Neutrophil (primary cell): Measurements from ENCODE around the gene ADGRL3.

ENCODE experiments used
- H3K27ac ChIP-seq: fragments of 200-600 bp; sonication (generic); 2 replicates; pipeline ENCODE4 v1.5.1; 2016; ENCODE audit warnings: mild to moderate bottlenecking, moderate library complexity
- H3K27me3 ChIP-seq: fragments of 200-600 bp; sonication (generic); 2 replicates; pipeline ENCODE4 v1.6.0; 2016; ENCODE audit warnings: mild to moderate bottlenecking
- H3K36me3 ChIP-seq: fragments of 200-600 bp; sonication (generic); 2 replicates; pipeline ENCODE4 v1.5.1; 2017
- H3K4me1 ChIP-seq, 2 experiments: fragments of 200-600 bp in 1 of 2; sonication (generic) in 1 of 2; 1 replicate in 1 of 2; 2 replicates in 1 of 2; pipeline versions ENCODE4 v1.5.1 to v1.6.1; 2013 to 2016; ENCODE audit warnings: low read depth in 1 of 2, low read length in 1 of 2, mild to moderate bottlenecking in 1 of 2, moderate library complexity in 1 of 2; ENCODE audit not compliant: control insufficient read depth in 1 of 2, insufficient read depth in 1 of 2
- H3K4me3 ChIP-seq, 2 experiments: fragments of 200-600 bp in 1 of 2; sonication (generic) in 1 of 2; 1 replicate in 1 of 2; 2 replicates in 1 of 2; pipeline ENCODE4 v1.5.1; 2013 to 2016; ENCODE audit warnings: low read depth in 1 of 2, low read length in 1 of 2, mild to moderate bottlenecking in 1 of 2, moderate library complexity in 1 of 2
- H3K9me3 ChIP-seq: fragments of 200-600 bp; sonication (generic); 2 replicates; pipeline ENCODE4 v1.5.1; 2016
- TF ChIP-seq, protein P1 (sequence below): fragments of 200-600 bp; sonication (generic); IDR thresholded peaks from 2 replicates; pipeline ENCODE4 v1.5.1; 2016; ENCODE audit warnings: antibody characterized with exemption

The ADGRL3 gene

DNA sequence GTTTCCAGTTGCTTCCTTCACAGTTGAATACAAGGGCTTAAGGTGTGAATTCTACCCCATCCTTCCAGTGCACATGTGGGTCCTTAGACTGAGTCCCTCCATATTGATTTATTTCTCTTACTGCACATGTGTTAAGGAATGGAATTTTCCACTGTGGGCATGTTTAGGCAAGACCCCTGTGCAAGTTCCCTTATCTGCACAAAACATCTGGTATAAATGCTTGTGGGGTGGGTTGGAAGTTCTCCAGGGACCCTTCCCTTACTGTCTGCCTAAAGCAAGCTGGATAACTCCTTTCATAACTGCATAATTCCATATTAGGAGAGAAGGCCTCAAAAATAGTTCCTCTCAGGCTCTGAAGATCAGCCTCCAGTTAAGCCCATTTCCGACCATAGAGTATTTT is 570.9 kb downstream of the ADGRL3 start:
- no peak overlapping the region for H3K27ac ChIP-seq
- no peaks in the 10 kb centered on the region for H3K36me3 ChIP-seq
- H3K4me3 ChIP-seq = no peak overlapping the region
- H3K9me3 ChIP-seq = no peaks in the 10 kb centered on the region
- no peaks in the 10 kb centered on the region for H3K27me3 ChIP-seq
- H3K4me1 ChIP-seq = no peaks in the 10 kb centered on the region
- TF ChIP-seq, protein P1, sequence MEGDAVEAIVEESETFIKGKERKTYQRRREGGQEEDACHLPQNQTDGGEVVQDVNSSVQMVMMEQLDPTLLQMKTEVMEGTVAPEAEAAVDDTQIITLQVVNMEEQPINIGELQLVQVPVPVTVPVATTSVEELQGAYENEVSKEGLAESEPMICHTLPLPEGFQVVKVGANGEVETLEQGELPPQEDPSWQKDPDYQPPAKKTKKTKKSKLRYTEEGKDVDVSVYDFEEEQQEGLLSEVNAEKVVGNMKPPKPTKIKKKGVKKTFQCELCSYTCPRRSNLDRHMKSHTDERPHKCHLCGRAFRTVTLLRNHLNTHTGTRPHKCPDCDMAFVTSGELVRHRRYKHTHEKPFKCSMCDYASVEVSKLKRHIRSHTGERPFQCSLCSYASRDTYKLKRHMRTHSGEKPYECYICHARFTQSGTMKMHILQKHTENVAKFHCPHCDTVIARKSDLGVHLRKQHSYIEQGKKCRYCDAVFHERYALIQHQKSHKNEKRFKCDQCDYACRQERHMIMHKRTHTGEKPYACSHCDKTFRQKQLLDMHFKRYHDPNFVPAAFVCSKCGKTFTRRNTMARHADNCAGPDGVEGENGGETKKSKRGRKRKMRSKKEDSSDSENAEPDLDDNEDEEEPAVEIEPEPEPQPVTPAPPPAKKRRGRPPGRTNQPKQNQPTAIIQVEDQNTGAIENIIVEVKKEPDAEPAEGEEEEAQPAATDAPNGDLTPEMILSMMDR = no peak

DNA sequence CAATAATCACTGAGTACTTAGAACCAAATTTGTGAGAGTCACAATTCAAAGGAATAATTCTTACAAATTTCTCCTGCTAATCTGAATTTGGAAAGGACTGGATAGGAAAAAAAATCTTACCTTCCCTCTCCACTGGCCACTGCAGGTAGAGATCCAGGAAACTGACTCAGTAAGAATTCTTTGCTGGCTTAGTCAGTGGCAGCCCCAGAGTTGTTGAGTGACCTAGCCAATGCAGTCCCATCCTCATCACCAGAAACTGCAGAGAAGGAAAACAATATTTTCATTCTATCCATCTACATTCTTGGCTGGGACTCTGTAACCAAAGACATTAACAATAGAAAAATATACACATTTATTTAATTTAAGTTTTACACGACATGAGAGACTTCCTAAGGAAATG is 572.0 kb downstream of the ADGRL3 start:
- Histone ChIP-seq H3K36me3 (no peaks in the 10 kb centered on the region), H3K27ac (no peak overlapping the region), H3K4me3 (no peak overlapping the region), H3K9me3 (no peaks in the 10 kb centered on the region), H3K27me3 (no peaks in the 10 kb centered on the region), H3K4me1 (no peaks in the 10 kb centered on the region)
- TF ChIP-seq, protein P1 = no peak

DNA sequence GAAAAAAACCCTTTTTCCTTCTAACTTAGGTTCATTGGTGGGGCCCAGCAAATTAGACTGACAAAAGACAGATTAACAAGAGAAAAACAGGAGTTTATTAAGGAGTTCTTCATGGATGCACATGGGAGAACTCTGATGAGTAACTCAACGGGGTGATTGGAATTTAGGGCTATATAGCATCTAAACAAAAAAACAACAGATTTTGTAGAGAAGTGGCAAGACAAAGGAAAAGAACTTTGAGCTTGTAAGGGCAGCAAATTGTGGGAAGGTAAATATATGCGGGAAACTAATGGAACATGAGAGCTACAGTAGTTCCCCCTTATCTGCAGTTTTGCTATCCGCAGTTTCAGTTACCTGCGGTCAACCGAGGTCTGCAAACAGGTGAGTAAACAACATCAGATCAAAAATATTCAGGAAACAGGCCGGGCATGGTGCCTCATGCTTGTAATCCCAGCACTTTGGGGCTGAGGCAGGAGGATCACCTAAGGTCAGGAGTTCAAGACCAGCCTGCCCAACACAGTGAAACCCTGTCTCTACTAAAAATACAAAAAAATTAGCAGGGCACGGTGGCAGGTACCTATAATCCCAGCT is 573.6 kb downstream of the ADGRL3 start:
- Histone ChIP-seq H3K4me3 (no peak overlapping the region), H3K27me3 (no peaks in the 10 kb centered on the region), H3K4me1 (no peaks in the 10 kb centered on the region), H3K36me3 (no peaks in the 10 kb centered on the region), H3K27ac (no peak overlapping the region), H3K9me3 (no peaks in the 10 kb centered on the region)
- TF ChIP-seq, protein P1 = no peak

DNA sequence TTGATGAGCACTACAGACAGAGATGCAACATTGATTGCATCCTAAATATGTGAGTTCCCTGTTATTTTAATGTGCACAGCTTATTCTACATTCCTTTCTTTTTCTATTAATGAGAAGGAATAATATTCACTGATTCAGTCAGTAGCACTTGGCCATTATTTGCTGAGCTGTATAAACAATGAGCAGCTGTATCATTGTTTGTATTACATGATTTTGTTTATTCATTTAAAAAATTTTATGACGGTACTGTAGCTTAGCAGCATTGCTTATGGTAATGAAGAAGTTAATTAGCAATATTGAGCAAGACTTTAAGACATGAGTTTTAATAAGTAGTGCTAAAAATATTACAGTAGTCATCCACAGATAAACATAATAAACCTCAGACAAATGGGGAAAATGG is 582.0 kb downstream of the ADGRL3 start:
- TF ChIP-seq, protein P1 = no peak
- H3K27ac ChIP-seq = no peak overlapping the region
- no peaks in the 10 kb centered on the region for H3K27me3 ChIP-seq
- no peak overlapping the region for H3K4me3 ChIP-seq
- no peaks in the 10 kb centered on the region for H3K36me3 ChIP-seq
- no peaks in the 10 kb centered on the region for H3K9me3 ChIP-seq
- H3K4me1 ChIP-seq = no peaks in the 10 kb centered on the region

DNA sequence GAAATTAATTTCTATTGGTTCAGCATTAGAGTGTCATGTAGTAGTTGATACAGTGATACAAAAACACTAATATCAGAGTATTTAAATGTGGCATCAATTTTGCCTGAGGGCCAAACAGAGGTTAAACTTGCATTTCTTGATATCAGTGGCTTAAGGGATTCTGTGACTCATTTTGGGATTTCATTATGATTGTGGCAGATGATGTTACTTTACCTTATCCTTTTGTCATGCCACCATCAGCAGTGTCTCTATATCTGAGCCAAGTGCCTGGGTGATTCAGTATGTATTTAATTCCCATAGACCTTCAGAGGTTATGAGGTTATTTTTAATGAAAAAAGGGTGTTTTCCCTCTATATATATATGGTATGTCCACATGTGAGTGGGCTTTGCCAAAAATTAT is 582.9 kb downstream of the ADGRL3 start:
- Histone ChIP-seq H3K36me3 (no peaks in the 10 kb centered on the region), H3K27ac (no peak overlapping the region), H3K4me1 (no peaks in the 10 kb centered on the region), H3K9me3 (no peaks in the 10 kb centered on the region), H3K27me3 (no peaks in the 10 kb centered on the region), H3K4me3 (no peak overlapping the region)
- TF ChIP-seq, protein P1 = no peak

DNA sequence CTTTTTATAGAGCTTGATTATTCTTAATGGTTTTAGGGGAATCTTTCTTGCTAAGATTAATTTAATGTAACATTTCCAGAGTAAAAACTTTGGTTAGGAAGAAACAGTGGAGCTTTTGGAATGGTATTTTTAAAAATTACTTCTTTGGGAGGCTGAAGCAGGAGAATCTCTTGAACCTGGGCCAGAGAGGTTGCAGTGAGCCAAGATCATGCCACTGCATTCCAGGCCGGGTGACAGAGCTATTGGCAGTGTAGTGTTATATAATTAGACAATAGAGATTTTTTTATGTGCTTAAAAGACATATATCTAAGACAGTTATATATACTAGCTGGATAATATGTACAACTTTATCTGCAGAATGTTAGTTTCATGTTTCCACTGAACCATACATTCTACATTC is 585.6 kb downstream of the ADGRL3 start:
- Histone ChIP-seq H3K9me3 (no peaks in the 10 kb centered on the region), H3K36me3 (no peaks in the 10 kb centered on the region), H3K27me3 (no peaks in the 10 kb centered on the region), H3K4me1 (no peaks in the 10 kb centered on the region), H3K27ac (no peak overlapping the region), H3K4me3 (no peak overlapping the region)
- TF ChIP-seq, protein P1 = no peak
